WTC11 (cell line): ENCODE measurements around the gene SETD4. TPM values are rescaled to one million over a fixed set of nuclear protein-coding genes. Genes with fewer than 3 reads are reported as not detected.
A peak's percentile ranks its signal among the peaks of the same experiment; 100 is the strongest.

Experiments
- ATAC-seq: fragments of 200-7000 bp; cut with Tn5 transposase; 2 replicates; pipeline ENCODE4 v1.10.0; 2021; ENCODE audit warnings: mild to moderate bottlenecking, moderate library complexity
- CTCF ChIA-PET: fragments of 300-600 bp; sonication (Branson Sonifier 250); formaldehyde crosslinking; loops from one replicate; lab custom pipeline; 2021; ENCODE audit warnings: antibody characterized with exemption; lab: Charles Lee
- POLR2A ChIA-PET: fragments of 350-600 bp; sonication (Branson Sonifier 250); formaldehyde crosslinking; loops from one replicate; lab custom pipeline; 2021; ENCODE audit warnings: antibody characterized with exemption; lab: Charles Lee
- DNase-seq: peaks from one replicate; pipeline ENCODE4 v3.0.0; 2021; ENCODE audit warnings: low spot score
- H3K27ac Mint-ChIP-seq: 2 replicates; pipeline ENCODE4 v1.8.0; 2021; ENCODE audit warnings: mixed read lengths
- H3K27me3 Mint-ChIP-seq: 2 replicates; pipeline ENCODE4 v1.8.0; 2021; ENCODE audit warnings: low read depth, mild to moderate bottlenecking, moderate library complexity, mixed read lengths
- H3K36me3 Mint-ChIP-seq: 2 replicates; pipeline ENCODE4 v1.8.0; 2021; ENCODE audit warnings: mixed read lengths
- H3K4me1 Mint-ChIP-seq: 2 replicates; pipeline ENCODE4 v1.8.0; 2022; ENCODE audit warnings: mixed read lengths
- H3K4me3 Mint-ChIP-seq: 2 replicates; pipeline ENCODE4 v1.8.0; 2021; ENCODE audit warnings: mild to moderate bottlenecking, moderate library complexity, mixed read lengths
- H3K9me3 Mint-ChIP-seq: 2 replicates; pipeline ENCODE4 v1.8.0; 2021; ENCODE audit warnings: mixed read lengths
- CREB1 ChIP-seq: sonication (generic); formaldehyde crosslinking; IDR thresholded peaks from 2 replicates; pipeline ENCODE4 v1.8.0; 2023; ENCODE audit warnings: mild to moderate bottlenecking, missing genetic modification reagents
- ETV6 ChIP-seq: sonication (generic); formaldehyde crosslinking; IDR thresholded peaks from 2 replicates; pipeline ENCODE4 v1.8.1; 2022; ENCODE audit warnings: mild to moderate bottlenecking, missing genetic modification reagents
- IRF2 ChIP-seq: sonication (generic); formaldehyde crosslinking; IDR thresholded peaks from 2 replicates; pipeline ENCODE4 v1.8.0; 2022; ENCODE audit warnings: low read depth, missing genetic modification reagents, borderline replicate concordance
- JAZF1 ChIP-seq: fragments of 250-450 bp; sonication (Bioruptor Pico); IDR thresholded peaks from 2 replicates; pipeline ENCODE4 v1.9.0; 2021; ENCODE audit warnings: moderate library complexity, mild to moderate bottlenecking, inconsistent platforms
- JUN ChIP-seq: sonication (generic); formaldehyde crosslinking; IDR thresholded peaks from 2 replicates; pipeline ENCODE4 v1.8.0; 2023; ENCODE audit warnings: mild to moderate bottlenecking, missing genetic modification reagents
- NFATC4 ChIP-seq: fragments of 250-450 bp; sonication (Bioruptor Pico); IDR thresholded peaks from 2 replicates; pipeline ENCODE4 v1.9.0; 2021; ENCODE audit warnings: mild to moderate bottlenecking
- NFYB ChIP-seq: sonication (generic); formaldehyde crosslinking; conservative IDR thresholded peaks from 2 replicates; pipeline ENCODE4 v1.8.0; 2022; ENCODE audit warnings: low read depth, missing genetic modification reagents
- NR3C1 ChIP-seq: sonication (generic); formaldehyde crosslinking; conservative IDR thresholded peaks from 2 replicates; pipeline ENCODE4 v1.8.1; 2023; ENCODE audit warnings: low read depth, mild to moderate bottlenecking, missing genetic modification reagents
- PRRX2 ChIP-seq: fragments of 250-450 bp; sonication (Bioruptor Pico); IDR thresholded peaks from 2 replicates; pipeline ENCODE4 v1.8.0; 2021; ENCODE audit warnings: mild to moderate bottlenecking
- RELA ChIP-seq: sonication (generic); formaldehyde crosslinking; IDR thresholded peaks from 2 replicates; pipeline ENCODE4 v1.8.1; 2022; ENCODE audit warnings: missing genetic modification reagents, mild to moderate bottlenecking, borderline replicate concordance
- TEAD1 ChIP-seq: sonication (generic); formaldehyde crosslinking; IDR thresholded peaks from 2 replicates; pipeline ENCODE4 v1.8.0; 2022; ENCODE audit warnings: mild to moderate bottlenecking, missing genetic modification reagents
- total RNA-seq: library from RNA; stranded (reverse); gene quantifications from 3 replicates; pipeline ENCODE4 v1.2.3, GENCODE V29; 2021
- TF ChIP-seq, protein P1 (sequence below): sonication (generic); formaldehyde crosslinking; IDR thresholded peaks from 2 replicates; pipeline ENCODE4 v1.8.0; 2023; ENCODE audit warnings: missing genetic modification reagents
- TF ChIP-seq, protein P2 (sequence below): sonication (generic); formaldehyde crosslinking; IDR thresholded peaks from 2 replicates; pipeline ENCODE4 v1.8.1; 2022; ENCODE audit warnings: missing genetic modification reagents, borderline replicate concordance
- TF ChIP-seq, protein P3 (sequence below): sonication (generic); formaldehyde crosslinking; IDR thresholded peaks from 2 replicates; pipeline ENCODE4 v1.8.1; 2022; ENCODE audit warnings: low read depth, missing genetic modification reagents, borderline replicate concordance
- TF ChIP-seq, protein P4 (sequence below): sonication (generic); formaldehyde crosslinking; IDR thresholded peaks from 2 replicates; pipeline ENCODE4 v1.8.1; 2022; ENCODE audit warnings: low read depth, mild to moderate bottlenecking, moderate library complexity, missing genetic modification reagents, borderline replicate concordance
- TF ChIP-seq, protein P5 (sequence below): fragments of 250-450 bp; sonication (Bioruptor Pico); IDR thresholded peaks from 2 replicates; pipeline ENCODE4 v1.9.0; 2021; ENCODE audit warnings: mild to moderate bottlenecking

Gene SETD4
- total RNA-seq, 1 experiment from 2014 or later: 64.8 TPM

DNA sequence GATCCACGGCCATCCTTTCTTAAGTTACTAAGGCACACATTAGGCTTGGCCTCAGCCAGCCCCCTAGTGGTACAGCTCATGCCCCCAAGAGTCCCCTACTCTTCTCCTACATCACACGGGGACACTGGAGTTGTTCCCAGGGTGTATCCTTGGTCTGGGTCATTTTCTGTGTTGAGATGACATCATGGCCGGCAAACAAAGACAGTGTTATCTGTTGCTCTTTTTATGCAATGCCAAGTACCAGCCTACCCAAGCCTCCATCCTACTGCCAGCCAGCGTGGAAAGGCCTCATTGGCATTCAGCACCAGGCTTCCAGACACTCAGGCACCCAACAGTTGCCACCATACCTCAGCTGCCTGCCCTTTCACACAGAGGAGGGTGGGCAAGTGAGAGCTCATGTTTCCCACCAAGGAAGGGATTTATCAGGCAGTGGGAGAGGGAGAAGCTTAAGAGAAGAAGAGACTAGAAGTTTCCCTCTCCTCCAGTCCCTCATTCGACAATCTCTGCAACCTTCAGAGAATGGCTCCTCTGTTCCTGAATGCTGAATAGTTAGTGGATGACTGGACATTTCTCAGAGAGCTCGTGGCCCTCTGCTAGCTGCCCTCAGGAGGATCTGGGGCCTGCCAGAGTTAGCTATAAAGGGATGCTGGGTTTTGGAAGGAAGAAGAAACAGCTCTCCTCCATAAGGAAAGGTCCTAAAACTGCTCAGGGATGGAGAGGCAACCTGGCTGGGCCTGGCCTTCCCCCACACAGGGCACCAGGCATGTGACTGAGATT is 27.2 kb upstream of the SETD4 start:
- POLR2A ChIA-PET: no interaction called here
- no peaks in the 10 kb centered on the region for H3K27me3 Mint-ChIP-seq
- H3K36me3 Mint-ChIP-seq: peaks cover 11% of the 10 kb centered on the region
- peaks cover 18% of the 10 kb centered on the region for H3K4me1 Mint-ChIP-seq
- H3K4me3 Mint-ChIP-seq: no peak overlapping the region
- peak; percentile 97 for ATAC-seq
- CTCF ChIA-PET: interaction anchor here (1.0 to 2.0 kb wide), 9 partner anchors 9 to 52 kb away, joined by 3 to 22 read pairs (median 9); partner anchors contain the start of genes CBR1 and SETD4
- TF ChIP-seq CREB1 (CRISPR knock-in tag) (no peak), ETV6 (CRISPR knock-in tag) (no peak), JUN (no peak), PRRX2 (CRISPR knock-in tag) (no peak)
- TF ChIP-seq, protein P1, sequence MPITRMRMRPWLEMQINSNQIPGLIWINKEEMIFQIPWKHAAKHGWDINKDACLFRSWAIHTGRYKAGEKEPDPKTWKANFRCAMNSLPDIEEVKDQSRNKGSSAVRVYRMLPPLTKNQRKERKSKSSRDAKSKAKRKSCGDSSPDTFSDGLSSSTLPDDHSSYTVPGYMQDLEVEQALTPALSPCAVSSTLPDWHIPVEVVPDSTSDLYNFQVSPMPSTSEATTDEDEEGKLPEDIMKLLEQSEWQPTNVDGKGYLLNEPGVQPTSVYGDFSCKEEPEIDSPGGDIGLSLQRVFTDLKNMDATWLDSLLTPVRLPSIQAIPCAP (CRISPR knock-in tag): no peak
- TF ChIP-seq, all 79 proteins: peak for 0
- Mint-ChIP-seq H3K27ac (0 out of 2 replicates have a peak overlapping the region, but pooled peaks have one; percentile 15), H3K9me3 (peaks cover 4% of the 10 kb centered on the region)
- no peak for DNase-seq

DNA sequence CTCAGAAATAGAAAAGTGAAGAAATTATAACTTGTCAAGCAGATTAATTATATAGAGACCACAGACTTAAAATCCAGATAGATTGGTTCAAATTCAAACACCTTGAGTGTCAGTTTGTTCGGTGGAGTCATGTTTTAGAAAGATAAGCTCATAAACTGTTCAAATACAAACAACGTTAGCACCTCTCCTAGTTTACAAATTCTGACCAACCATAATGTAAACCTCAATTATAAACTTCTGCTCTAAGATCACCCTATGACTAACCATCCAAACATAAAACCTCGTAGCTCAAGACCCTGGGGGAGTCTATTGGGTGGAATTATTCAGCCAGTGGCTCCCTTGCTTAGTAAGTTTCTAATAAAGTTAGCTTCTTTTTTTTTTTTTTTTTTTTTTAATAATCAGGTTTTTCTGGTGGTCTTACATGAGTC is 21.9 kb upstream of the SETD4 start:
- H3K4me3 Mint-ChIP-seq: no peak overlapping the region
- H3K27ac Mint-ChIP-seq: no peak overlapping the region
- DNase-seq (no peak), ATAC-seq (no peak)
- H3K9me3 Mint-ChIP-seq: 0 out of 2 replicates have a peak, but pooled peaks cover 3% of the 10 kb centered on the region
- H3K27me3 Mint-ChIP-seq: no peaks in the 10 kb centered on the region
- no peak for TF ChIP-seq NFATC4 (CRISPR knock-in tag)
- no peak for TF ChIP-seq TEAD1
- TF ChIP-seq, protein P2, sequence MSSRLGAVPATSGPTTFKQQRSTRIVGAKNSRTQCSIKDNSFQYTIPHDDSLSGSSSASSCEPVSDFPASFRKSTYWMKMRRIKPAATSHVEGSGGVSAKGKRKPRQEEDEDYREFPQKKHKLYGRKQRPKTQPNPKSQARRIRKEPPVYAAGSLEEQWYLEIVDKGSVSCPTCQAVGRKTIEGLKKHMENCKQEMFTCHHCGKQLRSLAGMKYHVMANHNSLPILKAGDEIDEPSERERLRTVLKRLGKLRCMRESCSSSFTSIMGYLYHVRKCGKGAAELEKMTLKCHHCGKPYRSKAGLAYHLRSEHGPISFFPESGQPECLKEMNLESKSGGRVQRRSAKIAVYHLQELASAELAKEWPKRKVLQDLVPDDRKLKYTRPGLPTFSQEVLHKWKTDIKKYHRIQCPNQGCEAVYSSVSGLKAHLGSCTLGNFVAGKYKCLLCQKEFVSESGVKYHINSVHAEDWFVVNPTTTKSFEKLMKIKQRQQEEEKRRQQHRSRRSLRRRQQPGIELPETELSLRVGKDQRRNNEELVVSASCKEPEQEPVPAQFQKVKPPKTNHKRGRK (CRISPR knock-in tag): no peak
- no peak for TF ChIP-seq IRF2 (CRISPR knock-in tag)
- no peak for TF ChIP-seq JAZF1 (CRISPR knock-in tag)
- TF ChIP-seq, protein P3, sequence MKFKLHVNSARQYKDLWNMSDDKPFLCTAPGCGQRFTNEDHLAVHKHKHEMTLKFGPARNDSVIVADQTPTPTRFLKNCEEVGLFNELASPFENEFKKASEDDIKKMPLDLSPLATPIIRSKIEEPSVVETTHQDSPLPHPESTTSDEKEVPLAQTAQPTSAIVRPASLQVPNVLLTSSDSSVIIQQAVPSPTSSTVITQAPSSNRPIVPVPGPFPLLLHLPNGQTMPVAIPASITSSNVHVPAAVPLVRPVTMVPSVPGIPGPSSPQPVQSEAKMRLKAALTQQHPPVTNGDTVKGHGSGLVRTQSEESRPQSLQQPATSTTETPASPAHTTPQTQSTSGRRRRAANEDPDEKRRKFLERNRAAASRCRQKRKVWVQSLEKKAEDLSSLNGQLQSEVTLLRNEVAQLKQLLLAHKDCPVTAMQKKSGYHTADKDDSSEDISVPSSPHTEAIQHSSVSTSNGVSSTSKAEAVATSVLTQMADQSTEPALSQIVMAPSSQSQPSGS (CRISPR knock-in tag): no peak
- no peak for TF ChIP-seq RELA
- TF ChIP-seq, protein P4, sequence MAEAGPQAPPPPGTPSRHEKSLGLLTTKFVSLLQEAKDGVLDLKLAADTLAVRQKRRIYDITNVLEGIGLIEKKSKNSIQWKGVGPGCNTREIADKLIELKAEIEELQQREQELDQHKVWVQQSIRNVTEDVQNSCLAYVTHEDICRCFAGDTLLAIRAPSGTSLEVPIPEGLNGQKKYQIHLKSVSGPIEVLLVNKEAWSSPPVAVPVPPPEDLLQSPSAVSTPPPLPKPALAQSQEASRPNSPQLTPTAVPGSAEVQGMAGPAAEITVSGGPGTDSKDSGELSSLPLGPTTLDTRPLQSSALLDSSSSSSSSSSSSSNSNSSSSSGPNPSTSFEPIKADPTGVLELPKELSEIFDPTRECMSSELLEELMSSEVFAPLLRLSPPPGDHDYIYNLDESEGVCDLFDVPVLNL (CRISPR knock-in tag): no peak
- TF ChIP-seq NR3C1 (CRISPR knock-in tag): no peak
- TF ChIP-seq, protein P5, sequence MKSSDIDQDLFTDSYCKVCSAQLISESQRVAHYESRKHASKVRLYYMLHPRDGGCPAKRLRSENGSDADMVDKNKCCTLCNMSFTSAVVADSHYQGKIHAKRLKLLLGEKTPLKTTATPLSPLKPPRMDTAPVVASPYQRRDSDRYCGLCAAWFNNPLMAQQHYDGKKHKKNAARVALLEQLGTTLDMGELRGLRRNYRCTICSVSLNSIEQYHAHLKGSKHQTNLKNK (CRISPR knock-in tag): no peak
- TF ChIP-seq NFYB: no peak
- H3K4me1 Mint-ChIP-seq: peaks cover 12% of the 10 kb centered on the region
- CTCF ChIA-PET: interaction anchor here (0.7 to 1.3 kb wide), 2 partner anchors 23 to 44 kb away, joined by 4 to 6 read pairs; no protein-coding TSS in a partner anchor
- H3K36me3 Mint-ChIP-seq: peaks cover 3% of the 10 kb centered on the region; the same call in 1 of the 2 replicates
- POLR2A ChIA-PET: interaction anchor here (0.6 kb wide), 1 partner anchor 22 kb away, joined by 3 read pairs; no protein-coding TSS in a partner anchor
